B cell (primary cell): ENCODE results near the gene RMC1. TPM values are rescaled to one million over a fixed set of nuclear protein-coding genes. Genes with fewer than 3 reads are reported as not detected.
A peak's percentile ranks its signal among the peaks of the same experiment; 100 is the strongest.

Experiments used
- ATAC-seq: fragments of 200-7000 bp; cut with Tn5 transposase; one replicate; pipeline ENCODE4 v1.10.0; 2021; ENCODE audit warnings: low read depth, mild to moderate bottlenecking, moderate number of reproducible peaks, moderate library complexity
- CTCF ChIA-PET: fragments of 350-600 bp; sonication (Branson Sonifier 250); formaldehyde crosslinking; loops from one replicate; lab custom pipeline; 2021; ENCODE audit warnings: antibody characterized with exemption, inconsistent platforms; lab: Charles Lee
- POLR2A ChIA-PET: fragments of 350-600 bp; sonication (Branson Sonifier 250); formaldehyde crosslinking; loops from one replicate; lab custom pipeline; 2021; ENCODE audit warnings: antibody characterized with exemption; lab: Charles Lee
- DNase-seq: peaks from one replicate; pipeline ENCODE4 v3.0.0; 2013
- H2AFZ ChIP-seq: 2 replicates; pipeline ENCODE4 v1.6.1; 2012; ENCODE audit warnings: mild to moderate bottlenecking, low read depth, low read length; ENCODE audit not compliant: insufficient read depth, poor library complexity, severe bottlenecking
- H3K27ac ChIP-seq, 2 donors: 1 replicate in 1 of 2; 2 replicates in 1 of 2; pipeline ENCODE4 v1.5.1; 2012 to 2013; ENCODE audit warnings: low read length in 2 of 2, mild to moderate bottlenecking in 2 of 2, moderate library complexity in 1 of 2
- H3K27me3 ChIP-seq, 4 experiments: fragments of 200-600 bp in 1 of 4; sonication (generic) in 1 of 4; replicated peaks in 1 of 4; 1 replicate in 2 of 4; 2 replicates in 2 of 4; pipeline versions ENCODE4 v1.6.1 to v1.7.0; 2013 to 2016; ENCODE audit warnings: low read length in 3 of 4, mild to moderate bottlenecking in 2 of 4, mixed read lengths in 1 of 4, moderate library complexity in 1 of 4; ENCODE audit not compliant: insufficient read depth in 4 of 4, control insufficient read depth in 3 of 4; ENCODE audit errors: control extremely low read depth in 1 of 4
- H3K36me3 ChIP-seq, 2 experiments: replicated peaks in 1 of 2; 1 replicate in 1 of 2; 2 replicates in 1 of 2; pipeline versions ENCODE4 v1.6.1 to v1.7.1; 2013; ENCODE audit warnings: low read length in 1 of 2; ENCODE audit not compliant: insufficient read depth in 2 of 2, control insufficient read depth in 1 of 2; ENCODE audit errors: control extremely low read depth in 1 of 2, extremely low read depth in 1 of 2
- H3K4me1 ChIP-seq, 2 donors: fragments of 200-600 bp in 1 of 2; sonication (generic) in 1 of 2; 1 replicate in 1 of 2; 2 replicates in 1 of 2; pipeline versions ENCODE4 v1.5.1 to v1.6.1; 2013 to 2017; ENCODE audit warnings: low read length in 2 of 2; ENCODE audit not compliant: control insufficient read depth in 2 of 2, insufficient read depth in 2 of 2
- H3K4me2 ChIP-seq: replicated peaks from 2 replicates; pipeline ENCODE3; 2012; ENCODE audit warnings: mild to moderate bottlenecking, low read depth, low read length; ENCODE audit not compliant: poor library complexity, severe bottlenecking
- H3K4me3 ChIP-seq, 5 experiments: fragments of 200-600 bp in 1 of 5; sonication (generic) in 1 of 5; 1 replicate in 3 of 5; 2 replicates in 2 of 5; pipeline versions ENCODE4 v1.5.1 to v1.7.0; 2011 to 2016; ENCODE audit warnings: low read length in 4 of 5, mild to moderate bottlenecking in 4 of 5, low read depth in 2 of 5, control low read depth in 1 of 5, moderate library complexity in 1 of 5; ENCODE audit not compliant: insufficient read depth in 1 of 5; ENCODE audit errors: control extremely low read depth in 1 of 5, extremely low read depth in 1 of 5
- H3K79me2 ChIP-seq: fragments of 200-600 bp; sonication (generic); one replicate; pipeline ENCODE4 v1.6.0; 2016; ENCODE audit warnings: low read length; ENCODE audit not compliant: control insufficient read depth, insufficient read depth
- H3K9ac ChIP-seq: fragments of 200-600 bp; sonication (generic); 2 replicates; pipeline ENCODE4 v1.6.1; 2017; ENCODE audit warnings: mild to moderate bottlenecking, low read length, moderate library complexity
- H3K9me3 ChIP-seq, 3 donors: one replicate each; pipeline versions ENCODE4 v1.6.1 to v1.7.1; 2013; ENCODE audit warnings: low read length in 2 of 3; ENCODE audit not compliant: control insufficient read depth in 2 of 3, insufficient read depth in 1 of 3; ENCODE audit errors: control extremely low read depth in 1 of 3
- H4K20me1 ChIP-seq: 2 replicates; pipeline ENCODE4 v1.6.0; 2012; ENCODE audit warnings: mild to moderate bottlenecking, low read length; ENCODE audit not compliant: insufficient read depth, control insufficient read depth, poor library complexity, severe bottlenecking
- H3K27ac Mint-ChIP-seq: one replicate; pipeline ENCODE4 v1.8.0; 2021; ENCODE audit warnings: mixed read lengths
- H3K27me3 Mint-ChIP-seq: one replicate; pipeline ENCODE4 v1.8.0; 2021; ENCODE audit warnings: mixed read lengths
- H3K4me1 Mint-ChIP-seq: one replicate; pipeline ENCODE4 v1.8.0; 2021; ENCODE audit warnings: mixed read lengths
- H3K4me3 Mint-ChIP-seq: one replicate; pipeline ENCODE4 v1.8.0; 2021; ENCODE audit warnings: mixed read lengths
- H3K9me3 Mint-ChIP-seq: one replicate; pipeline ENCODE4 v1.8.0; 2022; ENCODE audit warnings: mixed read lengths; ENCODE audit not compliant: insufficient read depth
- EZH2 ChIP-seq: IDR thresholded peaks from 2 replicates; pipeline ENCODE4 v1.6.1; 2012; ENCODE audit warnings: borderline replicate concordance, low read depth, mild to moderate bottlenecking, moderate library complexity, low read length; ENCODE audit not compliant: insufficient read depth, poor library complexity, severe bottlenecking
- WGBS: methylation state at CpG from one replicate; pipeline ENCODE4 v1.1.5; 2013; ENCODE audit warnings: missing lambda C conversion rate; ENCODE audit not compliant: insufficient coverage; 5-methylcytosine and 5-hydroxymethylcytosine counted together
- intact Hi-C: fragments of 100-400 bp; cut with micrococcal nuclease; formaldehyde crosslinking; loops from one replicate; pipeline ENCODE4 v1.10.0; 2022
- polyA plus RNA-seq: library from polyadenylated mRNA; depleted of rRNA; stranded (reverse); fragments of >200 nt; gene quantifications from 2 replicates; pipeline ENCODE4 v1.2.3, GENCODE V29; 2012
- total RNA-seq, 2 donors: library from RNA; stranded (reverse); fragments of 120-200 nt in 1 of 2; gene quantifications; 1 replicate in 1 of 2; 2 replicates in 1 of 2; pipeline versions ENCODE4 v1.2.3 to v1.2.4, GENCODE V29; 2013 to 2022
- TF ChIP-seq, protein P1 (sequence below): fragments of 200-600 bp; IDR thresholded peaks from one replicate; pipeline ENCODE4 v1.8.0; 2022; ENCODE audit warnings: antibody characterized with exemption, mild to moderate bottlenecking

The RMC1 gene
- total and polyA plus RNA-seq, 2 donors (not counting 1 experiment from before 2014, with no cell fraction given) = 77.3 to 137 TPM

DNA sequence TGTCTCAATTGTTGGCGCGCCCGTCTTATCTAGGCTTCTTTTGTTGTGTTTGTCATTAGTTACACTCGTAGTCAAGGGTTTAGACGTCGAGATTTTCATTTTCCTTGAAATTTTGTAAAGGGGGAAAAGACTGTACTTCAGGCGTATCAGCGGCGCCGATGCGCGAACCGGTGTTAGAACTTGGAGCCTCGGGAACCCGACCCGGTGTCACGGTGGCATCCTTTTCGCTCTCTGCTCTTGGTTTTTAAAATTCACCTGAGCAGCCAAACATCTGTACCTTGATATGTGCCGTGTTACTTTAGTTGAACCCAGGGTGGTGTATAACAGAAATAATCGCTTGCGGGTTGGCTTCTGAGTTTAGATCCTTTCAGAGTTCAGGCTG is 643 bp downstream of the RMC1 start:
- CTCF ChIA-PET = interaction anchor here (1.1 to 3.3 kb wide), 3 partner anchors 46 to 93 kb away, joined by 3 to 11 read pairs (median 6); no protein-coding TSS in a partner anchor
- Histone ChIP-seq H3K4me1 (peaks cover 49 to 66% of the 10 kb centered on the region in 2 donors), H3K79me2 (peaks cover 92% of the 10 kb centered on the region), H2AFZ (peak overlapping the region; percentile 85), H3K4me3 (peak overlapping the region; percentile 68 to 98 (median 73)), H3K27me3 (no peaks in the 10 kb centered on the region), H3K9me3 (no peaks in the 10 kb centered on the region), H3K27ac (peak overlapping the region; percentile 51 to 81), H3K4me2 (peak overlapping the region; percentile 87), H3K9ac (peak overlapping the region; percentile 93), H4K20me1 (peaks cover 39% of the 10 kb centered on the region), H3K36me3 (peaks cover 0 to 34% of the 10 kb centered on the region in 2 experiments)
- ATAC-seq (no peak), DNase-seq (no peak)
- 4% methylated on average over 21 of the region's 21 CpGs for WGBS
- Mint-ChIP-seq H3K27me3 (no peaks in the 10 kb centered on the region), H3K9me3 (no peaks in the 10 kb centered on the region), H3K4me1 (peaks cover 63% of the 10 kb centered on the region), H3K27ac (peak overlapping the region; percentile 93), H3K4me3 (peak overlapping the region; percentile 86)
- POLR2A ChIA-PET = interaction anchor here (0.5 to 2.8 kb wide), 3 partner anchors 16 to 25 kb away, joined by 3 to 16 read pairs (median 6); no protein-coding TSS in a partner anchor
- intact Hi-C loops = loop anchor here (1.0 to 10.0 kb wide), 10 partner anchors 17 to 571 kb away; partner anchors contain the start of genes NPC1, RBBP8 and RIOK3
- TF ChIP-seq EZH2 = no peak
- TF ChIP-seq, protein P1, sequence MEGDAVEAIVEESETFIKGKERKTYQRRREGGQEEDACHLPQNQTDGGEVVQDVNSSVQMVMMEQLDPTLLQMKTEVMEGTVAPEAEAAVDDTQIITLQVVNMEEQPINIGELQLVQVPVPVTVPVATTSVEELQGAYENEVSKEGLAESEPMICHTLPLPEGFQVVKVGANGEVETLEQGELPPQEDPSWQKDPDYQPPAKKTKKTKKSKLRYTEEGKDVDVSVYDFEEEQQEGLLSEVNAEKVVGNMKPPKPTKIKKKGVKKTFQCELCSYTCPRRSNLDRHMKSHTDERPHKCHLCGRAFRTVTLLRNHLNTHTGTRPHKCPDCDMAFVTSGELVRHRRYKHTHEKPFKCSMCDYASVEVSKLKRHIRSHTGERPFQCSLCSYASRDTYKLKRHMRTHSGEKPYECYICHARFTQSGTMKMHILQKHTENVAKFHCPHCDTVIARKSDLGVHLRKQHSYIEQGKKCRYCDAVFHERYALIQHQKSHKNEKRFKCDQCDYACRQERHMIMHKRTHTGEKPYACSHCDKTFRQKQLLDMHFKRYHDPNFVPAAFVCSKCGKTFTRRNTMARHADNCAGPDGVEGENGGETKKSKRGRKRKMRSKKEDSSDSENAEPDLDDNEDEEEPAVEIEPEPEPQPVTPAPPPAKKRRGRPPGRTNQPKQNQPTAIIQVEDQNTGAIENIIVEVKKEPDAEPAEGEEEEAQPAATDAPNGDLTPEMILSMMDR = no peak

DNA sequence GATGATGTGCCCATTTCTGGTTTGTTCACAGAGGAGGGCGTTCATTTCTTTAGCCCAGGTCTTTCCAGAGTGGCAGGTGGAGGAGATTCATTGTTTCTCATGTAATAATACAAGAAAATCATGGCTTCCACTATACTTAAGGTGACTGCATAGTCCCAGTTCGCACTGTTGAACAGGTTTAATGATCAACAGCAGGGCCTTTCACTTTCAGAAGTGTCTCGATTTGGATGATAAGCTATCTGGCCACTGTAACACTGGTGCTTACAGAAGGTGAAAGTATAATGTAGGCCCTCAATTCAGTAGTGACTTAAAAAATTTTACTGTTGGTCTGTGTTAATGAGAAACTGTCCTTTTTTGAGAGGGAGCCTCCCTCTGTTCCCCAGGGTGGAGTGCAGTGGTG is 1.4 kb downstream of the RMC1 start:
- Mint-ChIP-seq H3K4me1 (peaks cover 57% of the 10 kb centered on the region), H3K27me3 (no peaks in the 10 kb centered on the region), H3K9me3 (no peaks in the 10 kb centered on the region), H3K4me3 (peak overlapping the region; percentile 86), H3K27ac (peak overlapping the region; percentile 93)
- POLR2A ChIA-PET = interaction anchor here (0.7 to 1.7 kb wide), 2 partner anchors 9 to 16 kb away, joined by 3 to 6 read pairs; no protein-coding TSS in a partner anchor
- Histone ChIP-seq H3K4me3 (peak overlapping the region in 4 of 5 experiments; percentile 72 to 98 (median 76)), H4K20me1 (peaks cover 39% of the 10 kb centered on the region), H3K4me1 (peaks cover 41 to 58% of the 10 kb centered on the region in 2 donors), H3K9ac (peak overlapping the region; percentile 93), H3K36me3 (peaks cover 0 to 41% of the 10 kb centered on the region in 2 experiments), H3K4me2 (peak overlapping the region; percentile 87), H2AFZ (peak overlapping the region; percentile 85), H3K9me3 (no peaks in the 10 kb centered on the region), H3K79me2 (peaks cover 86% of the 10 kb centered on the region), H3K27ac (peak overlapping the region; percentile 51 to 81), H3K27me3 (no peaks in the 10 kb centered on the region)
- WGBS = 23% methylated on average over 2 of the region's 3 CpGs
- peak; percentile 58 for DNase-seq
- no peak for ATAC-seq
- CTCF ChIA-PET = interaction anchor here (0.5 to 3.6 kb wide), 16 partner anchors 8 to 684 kb away, joined by 3 to 27 read pairs (median 4); partner anchors contain the start of genes CABLES1 and RIOK3
- intact Hi-C loops = loop anchor here (5.0 to 10.0 kb wide), 2 partner anchors 150 to 272 kb away; no protein-coding TSS in a partner anchor
- no peak for TF ChIP-seq EZH2
- TF ChIP-seq, protein P1 = no peak
